T-helper 2 cell treated with Interferon-gamma antibody and Interleukin-4, amounts not matched to agents 5 μg/mL and 100 μg/mL, for 36 hours (primary cell): ENCODE results near the gene TRAF2.
"Not testable (repeated sequence)": the region's sequence is repeated elsewhere in the genome, so short reads cannot be mapped to it uniquely, and the experiment has no call there.

Experiments used
- DNase-seq: peaks from one replicate; pipeline ENCODE4 v3.0.0; 2021; ENCODE audit warnings: low spot score
- H3K27ac Mint-ChIP-seq: one replicate; pipeline ENCODE4 v1.8.0; 2021; ENCODE audit warnings: mild to moderate bottlenecking, mixed read lengths
- H3K27me3 Mint-ChIP-seq: one replicate; pipeline ENCODE4 v1.8.0; 2021; ENCODE audit warnings: low read depth, mixed read lengths
- H3K36me3 Mint-ChIP-seq: one replicate; pipeline ENCODE4 v1.8.0; 2021; ENCODE audit warnings: low read depth, mixed read lengths
- H3K4me1 Mint-ChIP-seq: one replicate; pipeline ENCODE4 v1.8.0; 2021; ENCODE audit warnings: low read depth, mixed read lengths
- H3K4me3 Mint-ChIP-seq: one replicate; pipeline ENCODE4 v1.8.0; 2022; ENCODE audit warnings: mild to moderate bottlenecking, moderate library complexity, mixed read lengths
- H3K9me3 Mint-ChIP-seq: one replicate; pipeline ENCODE4 v1.8.0; 2021; ENCODE audit warnings: mixed read lengths

Gene TRAF2

DNA sequence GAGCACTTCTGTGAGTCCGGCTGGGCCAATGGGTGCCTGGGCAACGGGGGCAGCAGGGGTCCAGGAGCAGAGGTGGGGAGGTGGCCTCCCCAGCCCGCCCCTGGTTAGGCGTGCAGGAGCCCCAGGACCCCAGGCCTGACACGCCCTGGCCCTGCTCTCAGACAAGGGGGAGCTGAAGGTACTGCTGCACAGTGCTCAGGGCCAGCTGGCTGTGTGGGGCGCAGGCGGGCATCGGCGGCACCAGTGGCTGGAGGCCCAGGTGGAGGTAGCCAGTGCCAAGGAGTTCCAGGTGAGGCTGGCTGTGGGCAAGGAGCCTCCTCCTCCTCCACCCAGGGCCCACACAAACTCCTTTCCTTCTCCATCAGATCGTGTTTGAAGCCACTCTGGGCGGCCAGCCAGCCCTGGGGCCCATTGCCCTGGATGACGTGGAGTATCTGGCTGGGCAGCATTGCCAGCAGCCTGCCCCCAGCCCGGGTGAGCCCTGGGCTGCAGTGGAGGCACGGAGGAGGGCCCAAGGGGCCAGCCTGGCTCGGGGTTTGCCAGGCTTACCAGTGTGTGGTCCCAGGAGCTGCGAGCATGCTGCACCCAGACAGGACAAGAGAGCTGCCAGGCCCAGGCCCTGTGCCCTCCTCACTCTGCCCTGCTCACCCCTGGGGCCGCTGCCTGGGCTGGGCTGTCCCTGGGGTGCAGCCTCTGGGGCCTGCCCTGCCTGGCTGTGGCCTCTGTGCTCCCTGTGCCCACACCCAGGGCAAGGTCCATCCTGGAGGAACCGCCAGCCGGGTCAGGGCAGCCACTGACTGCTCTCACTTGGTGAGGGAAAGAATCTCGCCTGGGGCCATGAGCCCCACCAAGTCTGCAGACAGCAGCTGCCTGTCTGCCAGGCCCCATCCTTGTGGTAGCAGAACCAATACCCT is 27.2 kb upstream of the TRAF2 start:
- H3K4me3 Mint-ChIP-seq, result no peak overlapping the region
- no peaks in the 10 kb centered on the region for H3K27me3 Mint-ChIP-seq
- no peak for DNase-seq
- peaks cover 18% of the 10 kb centered on the region for H3K36me3 Mint-ChIP-seq
- no peak overlapping the region for H3K27ac Mint-ChIP-seq
- peaks cover 5% of the 10 kb centered on the region for H3K4me1 Mint-ChIP-seq
- H3K9me3 Mint-ChIP-seq, result no peaks in the 10 kb centered on the region

DNA sequence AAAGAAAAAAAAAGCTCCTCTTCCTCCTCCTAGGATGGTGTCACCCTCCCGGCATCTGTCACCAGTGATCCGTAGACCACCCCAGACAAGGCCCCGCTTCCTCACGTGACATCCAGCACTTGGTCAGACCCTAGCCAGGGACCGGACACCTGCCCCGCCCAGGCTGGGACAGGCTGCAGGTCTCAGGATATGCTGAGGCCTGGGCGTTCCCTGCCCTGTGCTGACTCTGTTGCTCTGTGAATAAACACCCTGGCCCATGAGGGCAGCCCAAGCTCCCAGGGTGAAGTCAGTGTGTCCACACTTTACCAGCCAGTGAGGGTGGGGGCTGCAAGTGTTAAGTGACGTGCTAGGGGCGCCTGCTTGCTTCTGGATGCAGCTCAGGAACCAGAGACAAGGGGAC is 25.8 kb upstream of the TRAF2 start:
- Mint-ChIP-seq H3K27ac (no peak overlapping the region), H3K9me3 (no peaks in the 10 kb centered on the region), H3K4me1 (peaks cover 11% of the 10 kb centered on the region), H3K36me3 (peaks cover 18% of the 10 kb centered on the region), H3K27me3 (no peaks in the 10 kb centered on the region), H3K4me3 (no peak overlapping the region)
- no peak for DNase-seq

DNA sequence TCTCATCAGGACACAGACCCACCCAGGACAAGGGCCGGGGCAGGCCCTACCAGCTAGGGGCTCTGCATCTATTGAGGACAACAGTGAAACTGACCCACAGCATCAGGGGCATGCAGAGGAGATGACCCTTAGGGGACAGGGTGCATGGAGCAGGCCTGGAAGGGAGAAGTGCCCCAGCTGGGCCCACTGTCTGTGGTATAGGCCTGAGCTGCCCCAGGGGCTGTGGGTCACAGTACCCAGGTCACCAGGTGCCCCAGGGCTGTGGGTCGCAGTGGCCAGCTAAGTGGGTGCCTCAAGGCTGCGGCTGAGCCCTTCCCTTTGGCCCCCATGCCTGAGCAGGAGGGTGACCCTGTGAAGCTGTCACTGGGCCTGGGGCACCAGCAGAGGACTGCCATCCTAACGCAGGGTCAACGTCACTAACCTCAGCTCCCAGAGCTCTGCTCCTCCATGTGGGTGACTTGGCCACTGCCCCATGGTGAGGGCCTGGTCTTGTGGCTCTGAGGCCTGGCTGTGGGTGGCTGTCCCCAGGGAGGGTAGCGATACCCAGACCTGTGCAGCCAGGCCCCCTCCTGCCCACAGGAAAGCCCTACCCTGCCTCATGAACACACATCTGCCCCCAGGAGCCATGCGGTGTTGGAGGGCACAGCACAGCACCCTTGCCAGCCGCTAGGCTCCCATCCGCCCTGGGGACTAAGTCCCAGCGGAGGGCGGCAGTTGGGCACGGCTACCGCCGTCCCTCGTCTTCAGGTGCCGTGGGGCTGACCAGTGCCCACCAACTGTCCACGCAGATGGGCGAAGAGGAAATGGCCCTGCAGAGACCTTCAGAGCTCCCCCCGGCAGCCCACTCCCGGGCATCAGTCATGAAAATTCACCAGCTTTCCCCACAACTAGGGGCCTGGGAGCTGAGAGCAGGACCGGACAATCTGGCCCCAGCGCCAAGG is 25.1 kb upstream of the TRAF2 start:
- no peaks in the 10 kb centered on the region for H3K9me3 Mint-ChIP-seq
- peaks cover 11% of the 10 kb centered on the region for H3K4me1 Mint-ChIP-seq
- no peak overlapping the region for H3K27ac Mint-ChIP-seq
- DNase-seq, result no peak
- no peak overlapping the region for H3K4me3 Mint-ChIP-seq
- H3K27me3 Mint-ChIP-seq, result no peaks in the 10 kb centered on the region
- peaks cover 18% of the 10 kb centered on the region for H3K36me3 Mint-ChIP-seq

DNA sequence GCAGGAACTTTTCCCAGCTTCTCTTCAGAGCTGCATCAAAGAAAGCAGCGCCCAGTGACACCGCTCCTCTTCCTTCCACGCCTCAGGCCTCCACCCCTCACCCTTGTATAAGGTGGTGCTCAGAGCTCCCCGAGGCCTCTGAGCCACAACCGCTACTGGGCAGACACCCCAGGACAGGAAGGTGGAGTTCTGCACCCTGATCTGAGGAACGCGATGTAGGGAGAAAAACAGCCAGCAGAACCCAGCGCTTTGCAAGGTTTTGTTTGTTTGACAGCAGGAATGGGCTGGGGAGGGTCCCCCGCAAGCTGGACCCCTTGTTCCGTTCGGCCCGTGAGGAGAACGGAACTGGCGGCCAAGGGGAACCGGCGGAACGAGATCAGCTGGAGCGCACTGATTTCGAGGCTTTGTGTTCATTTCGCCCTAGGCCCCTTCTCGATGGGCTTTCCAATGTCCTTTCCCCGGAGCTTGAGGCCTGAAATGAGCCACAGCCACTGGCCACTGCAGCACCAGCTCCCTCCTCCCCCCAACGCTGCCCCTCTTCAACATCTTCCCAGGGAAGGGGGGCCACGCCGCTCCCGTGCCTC is 24.4 kb upstream of the TRAF2 start:
- no peak for DNase-seq
- peaks cover 11% of the 10 kb centered on the region for H3K4me1 Mint-ChIP-seq
- H3K9me3 Mint-ChIP-seq, result no peaks in the 10 kb centered on the region
- peaks cover 18% of the 10 kb centered on the region for H3K36me3 Mint-ChIP-seq
- H3K27me3 Mint-ChIP-seq, result no peaks in the 10 kb centered on the region
- H3K4me3 Mint-ChIP-seq, result no peak overlapping the region
- H3K27ac Mint-ChIP-seq, result no peak overlapping the region

DNA sequence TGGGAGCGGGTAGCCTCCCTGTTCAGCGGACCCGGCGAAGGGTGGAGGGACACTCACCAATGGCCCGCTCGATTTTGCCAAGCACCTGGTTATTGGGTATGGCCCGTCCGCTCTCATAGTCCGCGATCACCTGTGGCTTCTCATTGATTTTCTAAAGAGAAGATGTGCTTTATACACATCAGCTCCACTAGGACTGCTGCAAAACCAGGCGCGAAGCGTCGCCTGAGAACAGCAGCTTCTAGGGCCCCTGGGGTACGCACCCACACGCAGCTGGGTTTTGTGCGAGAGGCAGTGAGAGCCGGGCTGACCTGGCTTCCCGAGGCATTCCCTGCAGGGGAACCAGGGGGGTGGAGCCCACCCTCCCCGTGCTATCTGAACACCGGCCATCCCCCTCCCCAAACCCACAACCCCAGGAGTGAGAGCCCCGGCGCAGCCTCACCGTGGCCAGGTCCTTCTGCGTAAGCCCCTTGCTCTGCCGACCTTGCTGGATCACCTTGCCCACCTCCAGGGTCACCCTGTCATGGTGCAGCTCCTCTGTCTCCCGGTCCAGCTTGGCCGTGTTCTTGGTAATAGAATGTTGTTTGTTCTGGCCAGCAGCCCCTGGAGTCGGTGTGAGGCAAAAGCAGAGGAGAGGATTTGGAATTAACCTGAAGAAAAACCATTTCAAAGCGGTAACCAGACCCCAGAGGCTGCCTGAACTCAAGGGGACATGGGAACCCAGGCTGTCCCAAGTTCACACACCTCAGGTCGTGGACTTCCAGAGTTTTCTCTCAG is 23.3 kb upstream of the TRAF2 start:
- H3K36me3 Mint-ChIP-seq, result peaks cover 18% of the 10 kb centered on the region
- H3K9me3 Mint-ChIP-seq, result no peaks in the 10 kb centered on the region
- DNase-seq, result no peak
- no peak overlapping the region for H3K4me3 Mint-ChIP-seq
- H3K27ac Mint-ChIP-seq, result no peak overlapping the region
- H3K27me3 Mint-ChIP-seq, result no peaks in the 10 kb centered on the region
- H3K4me1 Mint-ChIP-seq, result peaks cover 13% of the 10 kb centered on the region

DNA sequence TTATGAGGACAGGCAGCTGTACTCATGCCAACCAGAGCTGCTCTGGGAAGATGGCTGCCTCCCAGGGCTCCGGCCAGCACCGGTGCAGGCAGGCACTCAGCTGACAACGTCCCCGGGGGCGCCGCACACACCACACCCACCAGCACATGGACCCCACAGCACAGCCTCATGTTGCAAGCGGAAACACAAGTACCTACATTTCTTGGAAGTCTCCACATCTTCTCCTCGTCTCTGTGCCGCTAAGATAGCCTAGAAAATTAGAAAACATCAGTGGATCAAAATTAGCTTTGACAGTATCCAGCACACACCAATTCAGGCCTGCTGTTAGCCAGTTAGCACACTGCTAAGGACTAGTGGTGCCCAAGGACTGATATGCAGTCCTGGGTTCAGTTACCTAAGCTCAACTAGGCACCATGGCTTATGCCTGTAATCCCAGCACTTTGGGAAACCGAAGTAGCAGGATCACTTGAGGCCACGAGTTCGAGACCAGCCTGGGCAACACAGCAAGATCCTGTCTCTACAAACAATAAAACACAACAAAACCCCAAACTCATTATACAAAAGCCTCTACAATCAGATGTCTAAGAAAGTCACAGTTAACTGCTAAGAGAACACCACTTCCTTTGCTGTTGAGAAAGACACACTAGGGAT is 22.6 kb upstream of the TRAF2 start:
- peaks cover 18% of the 10 kb centered on the region for H3K36me3 Mint-ChIP-seq
- H3K27ac Mint-ChIP-seq, result peak overlapping the region; percentile 55
- peaks cover 13% of the 10 kb centered on the region for H3K4me1 Mint-ChIP-seq
- H3K4me3 Mint-ChIP-seq, result no peak overlapping the region
- no peak for DNase-seq
- no peaks in the 10 kb centered on the region for H3K27me3 Mint-ChIP-seq
- H3K9me3 Mint-ChIP-seq, result no peaks in the 10 kb centered on the region

DNA sequence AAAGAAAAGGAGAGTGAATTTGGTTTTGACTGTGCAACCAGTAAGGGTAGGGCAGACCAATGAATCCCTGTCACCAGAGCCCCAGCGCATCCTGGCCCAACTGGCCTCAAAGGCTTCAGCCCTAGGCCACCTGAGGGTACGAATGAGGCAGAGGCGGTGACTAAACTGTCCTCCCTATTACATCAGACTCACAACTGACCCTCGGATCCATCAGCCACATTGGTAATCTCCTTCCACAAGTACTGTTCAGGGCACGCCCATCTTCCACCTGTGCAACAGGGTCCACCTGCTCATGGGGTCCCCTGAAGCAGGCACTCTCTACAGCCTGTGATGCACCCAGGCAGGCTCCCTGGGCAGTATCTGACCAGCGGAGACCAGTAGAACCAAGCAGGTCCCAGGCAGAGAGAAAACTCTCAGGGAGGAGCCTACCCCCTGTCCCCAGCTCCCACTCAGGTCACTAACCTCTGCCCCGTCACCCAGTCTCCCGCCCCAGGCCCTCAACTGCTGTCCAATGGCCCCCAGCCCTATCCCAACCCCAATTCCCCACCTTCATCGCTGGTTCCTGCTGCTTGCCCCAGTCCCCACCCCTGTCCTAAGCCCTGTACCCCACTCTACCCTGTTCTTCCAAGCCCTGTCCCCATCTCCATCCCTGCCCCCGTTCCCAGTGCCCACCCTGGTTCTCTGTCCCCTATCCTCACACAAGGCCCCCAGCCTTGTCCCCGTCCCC is 21.1 kb upstream of the TRAF2 start:
- peaks cover 13% of the 10 kb centered on the region for H3K4me1 Mint-ChIP-seq
- H3K9me3 Mint-ChIP-seq, result no peaks in the 10 kb centered on the region
- H3K27ac Mint-ChIP-seq, result peak overlapping the region; percentile 89
- DNase-seq, result no peak
- no peaks in the 10 kb centered on the region for H3K27me3 Mint-ChIP-seq
- H3K4me3 Mint-ChIP-seq, result peak overlapping the region; percentile 89
- H3K36me3 Mint-ChIP-seq, result peaks cover 19% of the 10 kb centered on the region

DNA sequence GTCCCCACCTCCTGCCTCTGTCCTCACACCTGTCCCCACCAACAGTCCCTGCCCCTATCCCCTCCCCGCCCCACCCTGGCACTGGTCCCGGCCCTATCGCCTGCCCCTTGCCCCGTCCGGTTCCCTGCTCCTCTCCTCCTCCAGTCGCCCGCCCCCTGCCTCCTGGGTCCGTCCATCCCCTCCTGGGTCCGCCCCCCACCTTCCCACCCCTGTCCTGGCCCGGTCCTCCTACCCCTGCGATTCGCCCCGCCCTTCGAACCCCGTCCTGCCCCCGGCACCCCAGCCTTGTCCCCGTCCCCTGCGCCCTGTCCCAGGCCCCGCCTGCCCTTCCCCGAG is 20.6 kb upstream of the TRAF2 start:
- no peak for DNase-seq
- Mint-ChIP-seq H3K27ac (peak overlapping the region; percentile 89), H3K4me3 (peak overlapping the region; percentile 89), H3K36me3 (peaks cover 19% of the 10 kb centered on the region), H3K27me3 (no peaks in the 10 kb centered on the region), H3K4me1 (peaks cover 13% of the 10 kb centered on the region), H3K9me3 (no peaks in the 10 kb centered on the region)

DNA sequence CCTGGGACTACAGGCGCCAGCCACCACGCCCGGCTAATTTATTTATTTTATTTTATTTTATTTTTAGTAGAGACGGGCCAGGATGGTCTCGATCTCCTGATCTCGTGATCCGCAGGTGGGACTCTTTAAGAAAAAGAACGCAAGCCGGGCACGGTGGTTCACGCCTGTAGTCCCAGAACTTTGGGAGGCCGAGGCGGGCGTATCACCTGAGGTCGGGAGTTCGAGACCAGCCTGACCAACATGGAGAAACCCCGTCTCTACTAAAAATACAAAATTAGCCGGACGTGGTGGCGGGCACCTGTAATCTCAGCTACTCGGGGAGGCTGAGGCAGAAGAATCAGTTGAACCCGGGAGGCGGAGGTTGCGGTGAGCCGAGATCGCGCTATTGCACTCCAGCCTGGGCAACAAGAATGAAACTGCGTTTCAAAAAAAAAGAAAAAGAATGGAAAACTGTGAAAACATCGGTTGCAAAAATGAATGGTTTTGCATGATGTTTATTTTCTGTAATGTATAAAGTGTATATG is 19.4 kb upstream of the TRAF2 start:
- H3K4me3 Mint-ChIP-seq, result peak overlapping the region; percentile 75
- H3K4me1 Mint-ChIP-seq, result peaks cover 13% of the 10 kb centered on the region
- H3K9me3 Mint-ChIP-seq, DNase-seq, H3K27me3 Mint-ChIP-seq: not testable (repeated sequence)
- H3K27ac Mint-ChIP-seq, result peak overlapping the region; percentile 20
- peaks cover 17% of the 10 kb centered on the region for H3K36me3 Mint-ChIP-seq

DNA sequence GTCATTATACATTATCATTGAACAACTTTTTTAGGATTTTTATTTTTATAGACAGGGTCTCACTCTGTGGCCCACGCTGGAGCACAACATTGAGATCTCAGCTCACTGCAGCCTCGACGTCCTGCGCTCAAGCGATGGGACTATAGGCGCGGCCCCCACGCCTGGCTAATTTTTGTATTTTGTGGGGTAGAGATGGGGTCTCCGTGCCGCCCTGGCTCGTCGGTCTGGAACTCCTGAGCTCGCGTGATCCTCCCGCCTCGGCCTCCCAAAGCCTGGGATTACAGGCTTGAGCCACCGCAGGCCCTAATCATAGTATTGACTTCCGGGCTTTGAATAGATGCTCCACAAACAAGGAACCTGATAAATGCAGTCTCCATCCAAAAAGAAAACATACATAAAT is 18.8 kb upstream of the TRAF2 start:
- H3K4me1 Mint-ChIP-seq, result peaks cover 13% of the 10 kb centered on the region
- H3K27me3 Mint-ChIP-seq, result no peaks in the 10 kb centered on the region
- H3K36me3 Mint-ChIP-seq, result peaks cover 12% of the 10 kb centered on the region
- DNase-seq, result no peak
- H3K9me3 Mint-ChIP-seq, result peaks cover 5% of the 10 kb centered on the region
- no peak overlapping the region for H3K27ac Mint-ChIP-seq
- H3K4me3 Mint-ChIP-seq, result peak overlapping the region; percentile 75

DNA sequence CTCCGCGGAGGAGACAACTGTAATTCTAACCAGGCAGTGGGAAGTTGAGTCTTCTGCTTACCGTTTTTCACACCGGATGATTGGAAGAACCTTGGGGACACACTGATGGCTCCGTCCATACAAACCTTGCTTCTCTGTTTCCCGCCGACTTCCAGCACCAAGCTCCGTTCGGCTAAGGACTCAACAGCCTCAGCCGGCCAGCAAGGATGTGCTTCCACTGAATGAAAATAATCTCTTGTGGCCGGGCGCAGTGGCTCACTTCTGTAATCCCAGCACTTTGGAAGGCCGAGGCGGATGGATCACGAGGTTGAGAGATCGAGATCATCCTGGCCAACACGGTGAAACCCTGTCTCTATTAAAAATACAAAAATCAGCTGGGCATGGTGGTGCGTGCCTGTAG is 18.4 kb upstream of the TRAF2 start:
- H3K4me3 Mint-ChIP-seq, result peak overlapping the region; percentile 75
- peaks cover 12% of the 10 kb centered on the region for H3K36me3 Mint-ChIP-seq
- no peak for DNase-seq
- no peaks in the 10 kb centered on the region for H3K27me3 Mint-ChIP-seq
- H3K4me1 Mint-ChIP-seq, result peaks cover 13% of the 10 kb centered on the region
- H3K27ac Mint-ChIP-seq, result no peak overlapping the region
- peaks cover 9% of the 10 kb centered on the region for H3K9me3 Mint-ChIP-seq

DNA sequence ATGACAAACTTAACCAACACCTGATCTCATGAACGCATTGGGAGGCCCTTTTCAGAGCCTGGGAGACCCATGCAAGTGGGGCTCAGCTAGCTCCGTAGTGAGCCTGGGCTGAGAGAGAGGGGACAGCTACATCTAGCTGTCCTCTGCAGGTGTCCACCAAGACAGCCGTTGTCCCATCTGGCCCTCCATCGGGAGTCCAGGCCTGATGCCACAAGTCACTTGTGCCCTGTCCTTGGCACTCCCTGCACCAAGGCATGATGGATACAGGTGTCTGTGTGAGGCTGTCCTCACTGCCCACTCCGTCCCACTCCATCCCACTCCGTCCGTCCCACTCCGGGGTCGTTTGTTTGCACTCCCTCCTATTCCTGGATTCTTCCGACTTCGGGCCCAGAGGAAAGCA is 17.7 kb upstream of the TRAF2 start:
- Mint-ChIP-seq H3K4me3 (peak overlapping the region; percentile 29), H3K36me3 (peaks cover 6% of the 10 kb centered on the region), H3K27me3 (no peaks in the 10 kb centered on the region), H3K9me3 (peaks cover 9% of the 10 kb centered on the region), H3K27ac (no peak overlapping the region), H3K4me1 (peaks cover 13% of the 10 kb centered on the region)
- DNase-seq, result no peak
